ENCODE measurements around the gene ZNF655.
"Not testable (repeated sequence)": the region's sequence is repeated elsewhere in the genome, so short reads cannot be mapped to it uniquely, and the experiment has no call there.

The ZNF655 gene

DNA sequence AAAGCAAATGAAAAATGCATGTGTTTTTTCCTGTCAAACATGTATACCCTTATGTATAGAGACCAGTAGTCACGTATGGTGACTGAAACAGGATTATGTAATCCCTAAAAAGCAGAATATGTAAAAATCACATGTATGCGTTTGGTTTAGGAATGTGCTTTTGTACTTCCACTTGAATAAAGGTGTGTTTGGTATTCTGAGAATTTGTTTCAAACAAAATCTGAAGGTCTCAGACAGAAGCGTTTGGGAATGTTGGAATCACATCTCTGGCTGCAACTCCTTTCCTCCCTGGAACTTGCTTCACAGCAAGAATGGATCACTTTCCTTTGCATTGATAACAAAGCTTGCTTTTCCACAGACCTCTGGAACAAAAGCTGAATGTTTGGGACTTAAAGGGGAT, 17.8 kb downstream of the ZNF655 start:
- no CpG with 5 or more reads among the region's 3 CpGs for WGBS, 2 donors (ENCODE audit: extremely low coverage in 2 of 2, insufficient read length in 2 of 2, insufficient replicate concordance in 1 of 2)
- H3K79me1 ChIP-seq (ENCODE audit: low read depth, low read length): no peaks in the 10 kb centered on the region
- H3K4me3 ChIP-seq (ENCODE audit: low read length in 2 of 2): no peak overlapping the region
- H3K9ac ChIP-seq (ENCODE audit: low read depth, low read length, poor library complexity): no peak overlapping the region
- H3K23ac ChIP-seq (ENCODE audit: low read depth, low read length, poor library complexity): no peak overlapping the region
- H2AK5ac ChIP-seq (ENCODE audit: low read depth, low read length): no peak overlapping the region
- H3K18ac ChIP-seq (ENCODE audit: low read length): no peak overlapping the region
- peaks cover 0 to 2% (median 0%) of the 10 kb centered on the region in 3 experiments for H3K27me3 ChIP-seq (ENCODE audit: control insufficient read depth in 3 of 3, insufficient read depth in 3 of 3, low read depth in 1 of 3, low read length in 3 of 3)
- H3K14ac ChIP-seq (ENCODE audit: low read length): no peak overlapping the region
- H4K8ac ChIP-seq (ENCODE audit: low read depth, low read length): no peak overlapping the region
- peaks cover 0 to 7% of the 10 kb centered on the region in 2 donors for H3K4me1 ChIP-seq (ENCODE audit: control insufficient read depth in 2 of 2, insufficient read depth in 1 of 2, low read depth in 1 of 2, low read length in 2 of 2)
- no peak overlapping the region for H4K91ac ChIP-seq (ENCODE audit: low read depth, low read length, poor library complexity)
- no peaks in the 10 kb centered on the region for H3K9me3 ChIP-seq (replicated peaks in 1 of 2; ENCODE audit: control insufficient read depth in 2 of 2, insufficient read depth in 1 of 2, low read depth in 1 of 2, low read length in 2 of 2)
- no peak for DNase-seq (ENCODE audit: low spot score)
- no peak overlapping the region for H2BK12ac ChIP-seq (ENCODE audit: low read length)
- no peak overlapping the region for H2AFZ ChIP-seq (ENCODE audit: low read length)
- no peak overlapping the region for H3K4me2 ChIP-seq (ENCODE audit: insufficient read depth, low read length, poor library complexity, severe bottlenecking)
- H2BK120ac ChIP-seq (ENCODE audit: low read depth, low read length): no peak overlapping the region
- H3K4ac ChIP-seq (ENCODE audit: low read length): no peak overlapping the region
- peaks cover 13 to 41% of the 10 kb centered on the region in 2 donors for H3K36me3 ChIP-seq (replicated peaks in 1 of 2; ENCODE audit: control insufficient read depth in 2 of 2, insufficient read depth in 2 of 2, low read length in 2 of 2)
- H3K27ac ChIP-seq (replicated peaks; ENCODE audit: low read length): no peak overlapping the region
- no peak overlapping the region for H2BK5ac ChIP-seq (ENCODE audit: low read length)
- no peak overlapping the region for H2BK15ac ChIP-seq (ENCODE audit: low read length)

GRCh38 chr7:99579281-99579955, 21.0 kb downstream of the ZNF655 start:
- Histone ChIP-seq H3K9ac (ENCODE audit: low read depth, low read length, poor library complexity) (peak overlapping the region; percentile 94), H2BK120ac (ENCODE audit: low read depth, low read length) (no peak overlapping the region), H3K4me2 (ENCODE audit: insufficient read depth, low read length, poor library complexity, severe bottlenecking) (peak overlapping the region; percentile 85), H2BK15ac (ENCODE audit: low read length) (no peak overlapping the region), H3K27me3 (ENCODE audit: control insufficient read depth in 3 of 3, insufficient read depth in 3 of 3, low read depth in 1 of 3, low read length in 3 of 3) (peaks cover 0 to 2% (median 0%) of the 10 kb centered on the region in 3 experiments), H4K8ac (ENCODE audit: low read depth, low read length) (peak overlapping the region; percentile 21), H3K79me1 (ENCODE audit: low read depth, low read length) (no peaks in the 10 kb centered on the region), H3K9me3 (replicated peaks in 1 of 2; ENCODE audit: control insufficient read depth in 2 of 2, insufficient read depth in 1 of 2, low read depth in 1 of 2, low read length in 2 of 2) (no peaks in the 10 kb centered on the region), H2BK12ac (ENCODE audit: low read length) (no peak overlapping the region), H3K18ac (ENCODE audit: low read length) (peak overlapping the region; percentile 94), H4K91ac (ENCODE audit: low read depth, low read length, poor library complexity) (no peak overlapping the region), H3K4ac (ENCODE audit: low read length) (no peak overlapping the region), H2AFZ (ENCODE audit: low read length) (no peak overlapping the region), H3K36me3 (replicated peaks in 1 of 2; ENCODE audit: control insufficient read depth in 2 of 2, insufficient read depth in 2 of 2, low read length in 2 of 2) (peaks cover 0 to 10% of the 10 kb centered on the region in 2 donors), H2AK5ac (ENCODE audit: low read depth, low read length) (peak overlapping the region; percentile 71), H3K4me1 (ENCODE audit: control insufficient read depth in 2 of 2, insufficient read depth in 1 of 2, low read depth in 1 of 2, low read length in 2 of 2) (peaks cover 0 to 7% of the 10 kb centered on the region in 2 donors), H2BK5ac (ENCODE audit: low read length) (no peak overlapping the region), H3K23ac (ENCODE audit: low read depth, low read length, poor library complexity) (peak overlapping the region; percentile 76), H3K27ac (replicated peaks; ENCODE audit: low read length) (no peak overlapping the region), H3K4me3 (ENCODE audit: low read length in 2 of 2) (peak overlapping the region in 1 of 2 donors; percentile 84), H3K14ac (ENCODE audit: low read length) (no peak overlapping the region)
- no peak for DNase-seq (ENCODE audit: low spot score)
- WGBS, 2 donors (ENCODE audit: extremely low coverage in 2 of 2, insufficient read length in 2 of 2, insufficient replicate concordance in 1 of 2): no CpG with 5 or more reads among the region's 10 CpGs

DNA sequence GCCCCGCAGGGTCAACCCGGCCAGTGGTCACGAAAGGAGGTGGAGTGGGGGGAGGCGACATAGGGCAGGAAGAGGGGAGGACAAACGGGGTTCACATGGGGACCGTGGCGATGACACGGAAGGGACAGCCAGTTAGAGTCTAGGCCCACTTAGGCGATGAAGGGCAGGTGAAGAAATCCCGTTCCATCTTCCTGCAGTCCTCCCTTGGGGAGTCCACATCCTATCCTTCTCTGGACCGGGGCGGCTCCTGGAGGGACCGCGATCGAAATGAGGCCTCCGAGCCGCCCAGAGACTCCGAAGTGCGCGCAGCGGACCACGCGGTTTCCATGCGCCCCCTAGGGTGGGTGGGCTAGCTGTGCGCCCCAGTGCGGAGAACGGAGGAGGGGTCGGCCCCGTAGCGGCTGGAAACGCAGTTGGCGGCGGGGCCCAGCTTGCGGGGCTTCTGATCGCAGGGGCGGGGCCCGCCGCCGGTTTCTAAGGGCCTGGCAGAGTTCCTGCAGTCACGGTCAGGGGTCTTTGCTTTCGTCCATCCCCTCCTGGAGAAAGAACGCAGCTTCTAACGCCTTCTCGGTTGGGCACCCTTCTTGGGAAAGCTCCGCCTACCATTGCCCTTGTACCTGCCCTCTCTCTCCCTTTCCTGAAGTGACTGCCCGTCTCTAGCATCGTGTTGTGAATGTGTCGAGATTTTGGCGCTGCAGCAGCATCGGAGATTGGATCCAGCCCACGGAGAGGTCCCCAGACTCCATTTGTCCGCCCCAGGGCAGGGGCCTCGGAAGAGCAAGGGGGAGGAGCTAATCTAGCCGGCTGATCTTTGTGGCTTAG, 21.7 kb downstream of the ZNF655 start:
- WGBS, 2 donors (ENCODE audit: extremely low coverage in 2 of 2, insufficient read length in 2 of 2, insufficient replicate concordance in 1 of 2): no CpG with 5 or more reads among the region's 54 CpGs
- Histone ChIP-seq H3K9me3 (replicated peaks in 1 of 2; ENCODE audit: control insufficient read depth in 2 of 2, insufficient read depth in 1 of 2, low read depth in 1 of 2, low read length in 2 of 2) (no peaks in the 10 kb centered on the region), H2BK12ac (ENCODE audit: low read length) (no peak overlapping the region), H3K23ac (ENCODE audit: low read depth, low read length, poor library complexity) (peak overlapping the region; percentile 76), H4K91ac (ENCODE audit: low read depth, low read length, poor library complexity) (no peak overlapping the region), H2BK5ac (ENCODE audit: low read length) (no peak overlapping the region), H2BK15ac (ENCODE audit: low read length) (no peak overlapping the region), H2AK5ac (ENCODE audit: low read depth, low read length) (peak overlapping the region; percentile 71), H3K9ac (ENCODE audit: low read depth, low read length, poor library complexity) (peak overlapping the region; percentile 94), H3K4me1 (ENCODE audit: control insufficient read depth in 2 of 2, insufficient read depth in 1 of 2, low read depth in 1 of 2, low read length in 2 of 2) (peaks cover 0 to 7% of the 10 kb centered on the region in 2 donors), H3K36me3 (replicated peaks in 1 of 2; ENCODE audit: control insufficient read depth in 2 of 2, insufficient read depth in 2 of 2, low read length in 2 of 2) (peaks cover 0 to 3% of the 10 kb centered on the region in 2 donors), H3K27ac (replicated peaks; ENCODE audit: low read length) (peak overlapping the region; percentile 38), H3K4ac (ENCODE audit: low read length) (no peak overlapping the region), H3K4me3 (ENCODE audit: low read length in 2 of 2) (peak overlapping the region; percentile 48 to 84), H2AFZ (ENCODE audit: low read length) (peak overlapping the region; percentile 89), H3K27me3 (ENCODE audit: control insufficient read depth in 3 of 3, insufficient read depth in 3 of 3, low read depth in 1 of 3, low read length in 3 of 3) (peaks cover 0 to 2% (median 0%) of the 10 kb centered on the region in 3 experiments), H4K8ac (ENCODE audit: low read depth, low read length) (peak overlapping the region; percentile 21), H3K18ac (ENCODE audit: low read length) (peak overlapping the region; percentile 94), H2BK120ac (ENCODE audit: low read depth, low read length) (no peak overlapping the region), H3K79me1 (ENCODE audit: low read depth, low read length) (no peaks in the 10 kb centered on the region), H3K14ac (ENCODE audit: low read length) (no peak overlapping the region), H3K4me2 (ENCODE audit: insufficient read depth, low read length, poor library complexity, severe bottlenecking) (peak overlapping the region; percentile 85)
- peak; percentile 63 for DNase-seq (ENCODE audit: low spot score)

- H3K27ac ChIP-seq (replicated peaks; ENCODE audit: low read length); H3K36me3 ChIP-seq (replicated peaks in 1 of 2; ENCODE audit: control insufficient read depth in 2 of 2, insufficient read depth in 2 of 2, low read length in 2 of 2); H3K18ac ChIP-seq (ENCODE audit: low read length); H3K23ac ChIP-seq (ENCODE audit: low read depth, low read length, poor library complexity); H3K4me1 ChIP-seq (ENCODE audit: control insufficient read depth in 2 of 2, insufficient read depth in 1 of 2, low read depth in 1 of 2, low read length in 2 of 2); H3K79me1 ChIP-seq (ENCODE audit: low read depth, low read length); H3K4ac ChIP-seq (ENCODE audit: low read length); H3K27me3 ChIP-seq (ENCODE audit: control insufficient read depth in 3 of 3, insufficient read depth in 3 of 3, low read depth in 1 of 3, low read length in 3 of 3); H3K9ac ChIP-seq (ENCODE audit: low read depth, low read length, poor library complexity); H2BK120ac ChIP-seq (ENCODE audit: low read depth, low read length); H2BK5ac ChIP-seq (ENCODE audit: low read length); H2BK15ac ChIP-seq (ENCODE audit: low read length); H2BK12ac ChIP-seq (ENCODE audit: low read length); H4K8ac ChIP-seq (ENCODE audit: low read depth, low read length); DNase-seq (ENCODE audit: low spot score); H2AK5ac ChIP-seq (ENCODE audit: low read depth, low read length); H3K14ac ChIP-seq (ENCODE audit: low read length); H4K91ac ChIP-seq (ENCODE audit: low read depth, low read length, poor library complexity); H3K9me3 ChIP-seq (replicated peaks in 1 of 2; ENCODE audit: control insufficient read depth in 2 of 2, insufficient read depth in 1 of 2, low read depth in 1 of 2, low read length in 2 of 2): not testable (repeated sequence)
- WGBS, 2 donors (ENCODE audit: extremely low coverage in 2 of 2, insufficient read length in 2 of 2, insufficient replicate concordance in 1 of 2): no CpG with 5 or more reads among the region's 4 CpGs
- Histone ChIP-seq H2AFZ (ENCODE audit: low read length) (peak overlapping the region; percentile 89), H3K4me2 (ENCODE audit: insufficient read depth, low read length, poor library complexity, severe bottlenecking) (peak overlapping the region; percentile 85), H3K4me3 (ENCODE audit: low read length in 2 of 2) (peak overlapping the region; percentile 48 to 84)
Measured at GRCh38 chr7:99580778-99581332, 22.4 kb downstream of the ZNF655 start.

Measured in neuronal stem cell (in vitro differentiated cells).